Testis (tissue), 2 donors: Measurements from ENCODE around the gene GTF3C5.
"Not testable (repeated sequence)": the region's sequence is repeated elsewhere in the genome, so short reads cannot be mapped to it uniquely, and the experiment has no call there.

Experiments used
- POLR2A ChIP-seq: fragments of 450-650 bp; IDR thresholded peaks from one replicate; pipeline ENCODE4 v1.6.1; 2017; ENCODE audit warnings: antibody characterized with exemption, mild to moderate bottlenecking, moderate library complexity
- TF ChIP-seq, protein P1 (sequence below), 3 experiments: fragments of 450-650 bp in 2 of 3; fragments of 200-600 bp in 1 of 3; sonication (generic) in 1 of 3; IDR thresholded peaks; one replicate each; pipeline ENCODE4 v1.5.1; 2016 to 2019; ENCODE audit warnings: antibody characterized with exemption in 3 of 3, mild to moderate bottlenecking in 2 of 3, moderate library complexity in 1 of 3

DNA sequence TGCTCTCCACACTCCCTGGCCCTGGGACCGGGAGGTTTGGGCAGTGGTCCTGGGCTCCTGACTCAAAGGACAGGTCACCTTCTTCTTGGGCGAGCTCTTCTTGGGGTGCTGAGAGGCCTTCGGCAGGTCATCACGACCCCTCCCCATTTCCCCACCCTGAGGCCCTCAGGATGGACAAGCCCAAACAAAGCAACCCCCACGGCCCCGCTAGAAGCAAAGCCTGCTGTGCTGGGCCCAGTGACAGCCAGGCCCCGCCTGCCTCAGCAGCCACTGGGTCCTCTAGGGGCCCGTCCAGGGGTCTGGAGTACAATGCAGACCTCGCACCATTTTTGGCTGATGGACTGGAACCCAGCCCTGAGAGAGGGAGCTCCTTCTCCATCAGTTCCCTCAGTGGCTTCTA is 52.9 kb downstream of the GTF3C5 start:
- TF ChIP-seq, protein P1, sequence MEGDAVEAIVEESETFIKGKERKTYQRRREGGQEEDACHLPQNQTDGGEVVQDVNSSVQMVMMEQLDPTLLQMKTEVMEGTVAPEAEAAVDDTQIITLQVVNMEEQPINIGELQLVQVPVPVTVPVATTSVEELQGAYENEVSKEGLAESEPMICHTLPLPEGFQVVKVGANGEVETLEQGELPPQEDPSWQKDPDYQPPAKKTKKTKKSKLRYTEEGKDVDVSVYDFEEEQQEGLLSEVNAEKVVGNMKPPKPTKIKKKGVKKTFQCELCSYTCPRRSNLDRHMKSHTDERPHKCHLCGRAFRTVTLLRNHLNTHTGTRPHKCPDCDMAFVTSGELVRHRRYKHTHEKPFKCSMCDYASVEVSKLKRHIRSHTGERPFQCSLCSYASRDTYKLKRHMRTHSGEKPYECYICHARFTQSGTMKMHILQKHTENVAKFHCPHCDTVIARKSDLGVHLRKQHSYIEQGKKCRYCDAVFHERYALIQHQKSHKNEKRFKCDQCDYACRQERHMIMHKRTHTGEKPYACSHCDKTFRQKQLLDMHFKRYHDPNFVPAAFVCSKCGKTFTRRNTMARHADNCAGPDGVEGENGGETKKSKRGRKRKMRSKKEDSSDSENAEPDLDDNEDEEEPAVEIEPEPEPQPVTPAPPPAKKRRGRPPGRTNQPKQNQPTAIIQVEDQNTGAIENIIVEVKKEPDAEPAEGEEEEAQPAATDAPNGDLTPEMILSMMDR (IDR thresholded peaks at IDR 0.05): not testable (repeated sequence)
- TF ChIP-seq POLR2A: not testable (repeated sequence)
